LNCaP clone FGC (cell line): ENCODE data around the gene OPN4.

Experiments used
- DNase-seq: peaks from one replicate; pipeline ENCODE4 v3.0.0-alpha.2; 2011; ENCODE audit warnings: low read depth
- H3K4me3 ChIP-seq: 2 replicates; pipeline ENCODE4 v1.5.1; 2011; ENCODE audit warnings: mild to moderate bottlenecking, low read depth, low read length, control low read depth
- CTCF ChIP-seq: IDR thresholded peaks from 2 replicates; pipeline ENCODE4 v1.5.1; 2012; ENCODE audit warnings: mild to moderate bottlenecking; ENCODE audit not compliant: control insufficient read depth, insufficient read depth; ENCODE audit errors: extremely low read depth

The OPN4 gene, protein sequence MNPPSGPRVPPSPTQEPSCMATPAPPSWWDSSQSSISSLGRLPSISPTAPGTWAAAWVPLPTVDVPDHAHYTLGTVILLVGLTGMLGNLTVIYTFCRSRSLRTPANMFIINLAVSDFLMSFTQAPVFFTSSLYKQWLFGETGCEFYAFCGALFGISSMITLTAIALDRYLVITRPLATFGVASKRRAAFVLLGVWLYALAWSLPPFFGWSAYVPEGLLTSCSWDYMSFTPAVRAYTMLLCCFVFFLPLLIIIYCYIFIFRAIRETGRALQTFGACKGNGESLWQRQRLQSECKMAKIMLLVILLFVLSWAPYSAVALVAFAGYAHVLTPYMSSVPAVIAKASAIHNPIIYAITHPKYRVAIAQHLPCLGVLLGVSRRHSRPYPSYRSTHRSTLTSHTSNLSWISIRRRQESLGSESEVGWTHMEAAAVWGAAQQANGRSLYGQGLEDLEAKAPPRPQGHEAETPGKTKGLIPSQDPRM

DNA sequence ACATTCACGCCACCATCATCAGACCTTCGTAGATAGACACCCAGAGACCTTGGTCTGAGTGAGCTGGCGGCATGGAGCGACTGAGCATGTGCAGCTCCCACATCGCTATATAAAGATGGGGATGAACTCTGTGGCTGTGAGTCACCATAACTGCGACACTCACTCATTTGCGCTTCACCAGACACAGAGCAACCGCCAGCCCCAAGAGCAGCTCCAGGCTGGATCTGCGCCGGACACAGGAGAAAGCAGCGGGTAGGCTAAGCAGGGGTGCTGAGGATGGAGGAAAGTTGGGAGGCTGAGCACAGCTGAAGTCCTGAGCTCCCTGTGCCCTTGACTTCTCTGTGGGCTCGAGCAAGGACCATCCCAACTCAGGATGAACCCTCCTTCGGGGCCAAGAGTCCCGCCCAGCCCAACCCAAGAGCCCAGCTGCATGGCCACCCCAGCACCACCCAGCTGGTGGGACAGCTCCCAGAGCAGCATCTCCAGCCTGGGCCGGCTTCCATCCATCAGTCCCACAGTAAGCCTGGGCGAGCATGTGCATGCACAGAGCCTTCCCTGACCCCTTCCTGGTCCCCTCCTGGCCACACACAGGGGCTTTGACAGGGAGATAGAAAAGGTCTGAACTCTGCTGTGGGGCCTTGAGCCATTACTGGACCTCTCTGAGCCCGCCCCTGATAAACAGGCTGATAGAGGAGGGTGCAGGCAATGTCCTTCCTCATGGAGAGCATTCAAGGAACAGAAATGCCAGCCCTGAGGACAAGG, at the start of gene OPN4:
Gene OPN4, plus strand, starts transcription at position 137 of the 762 bp plus-strand sequence. Its CDS starts 237 bp downstream, at position 374.
- no peak for TF ChIP-seq CTCF
- no peak for DNase-seq
- H3K4me3 ChIP-seq, result no peak within 1 kb of the TSS

DNA sequence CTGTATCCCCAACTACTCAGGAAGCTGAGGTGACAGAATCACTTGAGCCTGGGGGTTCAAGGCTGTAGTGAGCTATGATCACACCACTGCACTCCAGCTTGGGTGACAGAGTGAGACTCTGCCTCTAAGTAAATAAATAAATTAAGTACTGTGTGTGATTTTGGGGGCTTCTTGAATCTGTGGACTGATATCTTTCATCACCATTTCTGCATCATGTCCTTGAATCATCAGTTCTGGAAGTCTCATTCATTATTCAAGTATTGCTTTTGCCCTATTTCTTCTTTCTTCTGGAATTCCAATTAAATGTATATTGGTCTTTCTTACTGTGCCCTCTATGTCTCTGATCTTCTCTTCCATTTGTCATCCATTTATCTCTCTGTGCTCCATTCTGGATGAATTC, 46.7 kb upstream of the OPN4 start:
- TF ChIP-seq CTCF, result no peak
- no peak for DNase-seq
- no peak overlapping the region for H3K4me3 ChIP-seq

GRCh38 chr10:86609920-86610319, 44.4 kb upstream of the OPN4 start:
- TF ChIP-seq CTCF, result no peak
- DNase-seq, result no peak
- H3K4me3 ChIP-seq, result no peak overlapping the region

DNA sequence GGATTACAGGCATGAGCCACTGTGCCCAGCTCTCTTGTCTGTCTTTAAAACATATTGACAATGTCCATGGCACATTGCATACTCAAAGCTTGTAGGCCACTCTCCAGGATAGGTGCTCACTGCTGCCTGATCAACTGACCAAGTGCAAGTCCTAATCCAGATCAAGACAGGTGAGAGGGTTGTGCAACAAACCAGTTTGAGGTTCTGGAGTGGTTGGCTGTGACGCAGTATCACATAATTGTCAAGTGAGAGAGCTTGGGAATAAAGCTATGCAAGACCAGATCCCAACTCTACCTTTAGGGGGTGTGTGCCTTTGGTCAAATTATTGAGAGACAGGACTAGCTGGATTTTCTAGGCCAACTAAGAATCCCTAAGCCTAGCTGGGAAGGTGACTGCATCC, 43.0 kb upstream of the OPN4 start:
- DNase-seq, result no peak
- no peak for TF ChIP-seq CTCF
- no peak overlapping the region for H3K4me3 ChIP-seq

DNA sequence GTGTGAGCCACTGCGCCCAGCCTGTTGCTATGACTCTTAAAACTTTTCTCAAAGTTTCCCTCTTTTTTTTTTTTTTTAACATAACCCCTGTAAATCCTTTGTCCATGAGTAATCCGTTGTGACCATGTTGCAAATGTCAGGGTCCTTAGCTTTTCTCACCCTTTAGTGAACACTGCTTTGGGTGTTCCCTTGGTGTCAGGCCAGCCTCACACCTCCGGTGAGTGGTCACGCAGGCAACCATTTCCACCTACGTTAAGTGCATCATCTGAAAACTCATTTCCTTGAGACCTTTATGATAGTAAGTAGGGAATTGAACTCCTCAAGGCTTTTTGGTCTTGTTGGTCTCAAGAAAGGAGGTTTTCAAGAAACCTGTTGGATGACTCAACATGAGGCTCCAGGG, 41.3 kb upstream of the OPN4 start:
- no peak for DNase-seq
- TF ChIP-seq CTCF, result no peak
- H3K4me3 ChIP-seq, result no peak overlapping the region

DNA sequence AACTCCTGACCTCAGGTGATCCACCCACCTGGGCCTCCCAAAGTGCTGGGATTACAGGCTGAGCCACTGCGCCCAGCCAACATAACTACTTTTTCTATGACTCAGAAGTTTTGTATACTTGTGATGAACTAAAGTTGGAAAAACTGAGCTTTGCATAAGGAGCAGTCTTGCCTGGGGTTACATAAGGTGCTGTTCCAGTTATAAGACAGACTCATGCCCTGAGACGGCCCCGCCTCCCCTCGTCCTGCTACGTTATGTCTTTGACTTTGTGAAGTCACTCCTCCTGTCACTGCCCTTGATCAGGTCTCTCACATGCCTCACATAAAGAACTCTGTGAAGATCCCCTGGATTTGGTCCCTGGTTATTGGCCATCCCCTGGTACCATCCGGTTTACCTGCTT, 40.4 kb upstream of the OPN4 start:
- no peak for DNase-seq
- no peak overlapping the region for H3K4me3 ChIP-seq
- TF ChIP-seq CTCF, result no peak
